Esophagus squamous epithelium (tissue), 4 donors: Measurements from ENCODE around the gene ACTN4.

Source experiments
- POLR2A ChIP-seq, 4 donors: fragments of 450-650 bp; IDR thresholded peaks; one replicate each; pipeline ENCODE4 v1.6.1; 2017; ENCODE audit warnings: antibody characterized with exemption in 4 of 4, mild to moderate bottlenecking in 4 of 4, moderate library complexity in 3 of 4
- TF ChIP-seq, protein P1 (sequence below), 6 experiments: fragments of 450-650 bp in 4 of 6; fragments of 200-600 bp in 2 of 6; sonication (generic) in 2 of 6; IDR thresholded peaks; one replicate each; pipeline ENCODE4 v1.5.1; 2016 to 2019; ENCODE audit warnings: antibody characterized with exemption in 6 of 6, mild to moderate bottlenecking in 4 of 6, moderate library complexity in 4 of 6

DNA sequence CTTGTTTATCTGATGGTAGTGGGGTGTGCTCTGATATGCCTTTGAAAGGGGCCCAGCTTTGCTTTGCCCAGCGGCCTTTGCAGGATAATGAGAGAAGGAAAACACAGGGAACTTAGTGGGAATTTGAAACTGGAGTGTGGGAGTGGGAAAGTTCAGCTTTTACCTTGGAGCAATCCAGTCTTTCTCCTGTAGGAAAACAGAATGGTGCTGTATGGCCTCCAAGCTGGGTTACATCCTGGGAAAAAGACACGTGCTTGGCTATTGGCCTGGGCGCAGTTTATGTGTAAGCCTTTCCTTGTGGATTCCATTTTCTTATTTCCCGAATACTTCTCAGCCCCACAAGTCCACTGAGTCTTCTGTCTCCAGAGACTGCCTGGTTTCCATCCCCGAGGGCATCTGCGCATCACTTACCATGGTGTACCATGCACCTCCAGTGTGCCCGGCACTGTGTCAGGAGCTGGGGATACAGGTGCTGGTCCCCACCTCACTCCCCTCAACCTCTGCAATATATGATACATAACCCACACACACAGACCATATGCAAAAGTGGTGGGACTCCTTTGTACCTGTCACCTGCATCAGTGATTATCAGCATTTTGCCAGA lies 31.5 kb downstream of the ACTN4 start:
- TF ChIP-seq, protein P1, sequence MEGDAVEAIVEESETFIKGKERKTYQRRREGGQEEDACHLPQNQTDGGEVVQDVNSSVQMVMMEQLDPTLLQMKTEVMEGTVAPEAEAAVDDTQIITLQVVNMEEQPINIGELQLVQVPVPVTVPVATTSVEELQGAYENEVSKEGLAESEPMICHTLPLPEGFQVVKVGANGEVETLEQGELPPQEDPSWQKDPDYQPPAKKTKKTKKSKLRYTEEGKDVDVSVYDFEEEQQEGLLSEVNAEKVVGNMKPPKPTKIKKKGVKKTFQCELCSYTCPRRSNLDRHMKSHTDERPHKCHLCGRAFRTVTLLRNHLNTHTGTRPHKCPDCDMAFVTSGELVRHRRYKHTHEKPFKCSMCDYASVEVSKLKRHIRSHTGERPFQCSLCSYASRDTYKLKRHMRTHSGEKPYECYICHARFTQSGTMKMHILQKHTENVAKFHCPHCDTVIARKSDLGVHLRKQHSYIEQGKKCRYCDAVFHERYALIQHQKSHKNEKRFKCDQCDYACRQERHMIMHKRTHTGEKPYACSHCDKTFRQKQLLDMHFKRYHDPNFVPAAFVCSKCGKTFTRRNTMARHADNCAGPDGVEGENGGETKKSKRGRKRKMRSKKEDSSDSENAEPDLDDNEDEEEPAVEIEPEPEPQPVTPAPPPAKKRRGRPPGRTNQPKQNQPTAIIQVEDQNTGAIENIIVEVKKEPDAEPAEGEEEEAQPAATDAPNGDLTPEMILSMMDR (IDR thresholded peaks at IDR 0.05): no peak
- no peak for TF ChIP-seq POLR2A (IDR thresholded peaks at IDR 0.05)
